Neuron (in vitro differentiated cells): Measurements from ENCODE around the gene ZNF273.

Experiments used
- H2AFZ ChIP-seq: one replicate; pipeline ENCODE4 v1.6.1; 2013; ENCODE audit warnings: low read depth, mild to moderate bottlenecking, inconsistent platforms, low read length, moderate library complexity
- H3K27me3 ChIP-seq: one replicate; pipeline ENCODE4 v1.6.1; 2013; ENCODE audit warnings: low read length; ENCODE audit not compliant: insufficient read depth
- H3K36me3 ChIP-seq: one replicate; pipeline ENCODE4 v1.6.1; 2013; ENCODE audit warnings: low read length; ENCODE audit not compliant: insufficient read depth
- H3K4me1 ChIP-seq: one replicate; pipeline ENCODE4 v1.6.1; 2013; ENCODE audit warnings: low read length; ENCODE audit not compliant: insufficient read depth
- H3K4me3 ChIP-seq: 2 replicates; pipeline ENCODE4 v1.5.1; 2013; ENCODE audit warnings: mild to moderate bottlenecking, low read length, moderate library complexity
- H3K9me3 ChIP-seq: one replicate; pipeline ENCODE4 v1.6.1; 2013; ENCODE audit warnings: low read length

ZNF273 gene

DNA sequence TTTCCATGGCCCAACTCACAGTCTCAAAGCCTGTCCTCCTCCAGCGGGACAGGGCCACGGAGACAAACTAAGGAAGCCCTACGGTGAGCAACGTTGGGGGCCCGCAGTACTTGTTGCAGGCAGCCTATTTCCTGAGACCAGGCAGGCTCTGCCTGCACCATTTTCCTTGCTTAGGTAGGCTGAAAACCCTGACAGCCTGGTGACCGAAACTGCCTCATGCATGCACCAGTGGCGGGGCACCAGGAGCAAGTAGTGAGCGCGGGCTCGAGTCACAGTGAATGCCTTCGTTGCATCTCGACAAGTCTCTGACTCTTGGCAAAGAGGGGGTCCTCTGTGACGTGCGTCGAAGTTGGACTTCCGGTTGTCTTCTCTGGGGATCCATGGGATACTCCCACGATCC, 23.3 kb upstream of the ZNF273 start:
- H3K27me3 ChIP-seq: no peaks in the 10 kb centered on the region
- no peaks in the 10 kb centered on the region for H3K4me1 ChIP-seq
- H2AFZ ChIP-seq: no peak overlapping the region
- peaks cover 34% of the 10 kb centered on the region for H3K9me3 ChIP-seq
- no peak overlapping the region for H3K4me3 ChIP-seq
- no peaks in the 10 kb centered on the region for H3K36me3 ChIP-seq

GRCh38 chr7:64880322-64881297, 22.5 kb upstream of the ZNF273 start:
- H2AFZ ChIP-seq: no peak overlapping the region
- no peaks in the 10 kb centered on the region for H3K27me3 ChIP-seq
- no peak overlapping the region for H3K4me3 ChIP-seq
- H3K9me3 ChIP-seq: peaks cover 32% of the 10 kb centered on the region
- H3K4me1 ChIP-seq: no peaks in the 10 kb centered on the region
- no peaks in the 10 kb centered on the region for H3K36me3 ChIP-seq

DNA sequence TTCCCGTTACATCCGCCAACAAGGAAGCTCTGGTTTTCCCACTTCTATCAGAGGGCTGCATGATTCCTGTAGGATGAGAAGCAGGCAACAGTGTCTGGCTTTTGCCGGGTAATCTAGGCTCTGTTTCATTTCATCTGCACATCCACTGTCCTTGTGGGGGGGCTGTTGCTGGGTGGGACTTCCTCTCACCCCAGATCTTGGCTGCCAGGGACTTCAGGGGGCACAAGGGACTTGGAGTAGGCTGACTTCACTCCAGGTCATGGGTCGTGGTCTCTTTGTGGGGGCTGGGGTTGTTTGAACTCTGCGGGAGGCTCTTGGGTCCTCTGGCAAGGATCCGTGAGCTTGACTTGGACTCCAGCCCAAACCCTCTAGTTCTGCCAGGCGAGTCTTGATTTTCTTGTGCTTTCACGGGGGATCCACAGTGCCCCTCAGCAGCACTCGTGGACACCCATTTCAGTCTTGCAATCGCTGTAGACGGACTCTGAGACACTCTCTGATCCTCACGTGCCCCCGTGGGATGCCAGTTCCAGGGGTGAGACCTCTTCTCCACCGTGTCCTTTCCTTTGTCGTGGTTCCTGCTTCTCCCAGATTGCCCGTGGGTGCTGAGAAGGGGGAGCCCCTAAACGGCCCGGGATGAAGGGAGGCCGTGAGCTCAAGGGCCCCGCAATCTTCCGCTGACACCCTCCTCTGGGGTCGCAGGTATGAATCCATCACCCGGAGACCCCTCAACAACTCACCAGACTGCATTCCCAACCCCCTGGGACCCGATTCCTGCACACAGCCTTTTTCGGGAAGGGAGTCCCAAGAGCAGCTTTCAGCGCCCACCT, 21.4 kb upstream of the ZNF273 start:
- Histone ChIP-seq H3K27me3 (no peaks in the 10 kb centered on the region), H3K9me3 (peaks cover 30% of the 10 kb centered on the region), H3K4me3 (no peak overlapping the region), H3K36me3 (no peaks in the 10 kb centered on the region), H3K4me1 (no peaks in the 10 kb centered on the region), H2AFZ (no peak overlapping the region)

- Histone ChIP-seq H3K4me1 (no peaks in the 10 kb centered on the region), H3K27me3 (no peaks in the 10 kb centered on the region), H3K9me3 (peaks cover 30% of the 10 kb centered on the region), H3K4me3 (no peak overlapping the region), H3K36me3 (no peaks in the 10 kb centered on the region), H2AFZ (no peak overlapping the region)
Measured at GRCh38 chr7:64882341-64883112, 20.5 kb upstream of the ZNF273 start.

- no peak overlapping the region for H2AFZ ChIP-seq
- H3K4me3 ChIP-seq: no peak overlapping the region
- peaks cover 6% of the 10 kb centered on the region for H3K27me3 ChIP-seq
- peaks cover 28% of the 10 kb centered on the region for H3K9me3 ChIP-seq
- no peaks in the 10 kb centered on the region for H3K36me3 ChIP-seq
- H3K4me1 ChIP-seq: peaks cover 3% of the 10 kb centered on the region
Measured at GRCh38 chr7:64883113-64883905, 19.8 kb upstream of the ZNF273 start.

GRCh38 chr7:64884085-64884912, 18.8 kb upstream of the ZNF273 start:
- H3K36me3 ChIP-seq: no peaks in the 10 kb centered on the region
- H3K27me3 ChIP-seq: peaks cover 11% of the 10 kb centered on the region
- peaks cover 13% of the 10 kb centered on the region for H3K4me1 ChIP-seq
- peaks cover 25% of the 10 kb centered on the region for H3K9me3 ChIP-seq
- H3K4me3 ChIP-seq: no peak overlapping the region
- no peak overlapping the region for H2AFZ ChIP-seq

- Histone ChIP-seq H3K36me3 (no peaks in the 10 kb centered on the region), H3K9me3 (peaks cover 21% of the 10 kb centered on the region), H3K4me1 (peaks cover 20% of the 10 kb centered on the region), H3K27me3 (peaks cover 17% of the 10 kb centered on the region), H2AFZ (no peak overlapping the region), H3K4me3 (no peak overlapping the region)
Measured at GRCh38 chr7:64884913-64885370, 18.1 kb upstream of the ZNF273 start.

DNA sequence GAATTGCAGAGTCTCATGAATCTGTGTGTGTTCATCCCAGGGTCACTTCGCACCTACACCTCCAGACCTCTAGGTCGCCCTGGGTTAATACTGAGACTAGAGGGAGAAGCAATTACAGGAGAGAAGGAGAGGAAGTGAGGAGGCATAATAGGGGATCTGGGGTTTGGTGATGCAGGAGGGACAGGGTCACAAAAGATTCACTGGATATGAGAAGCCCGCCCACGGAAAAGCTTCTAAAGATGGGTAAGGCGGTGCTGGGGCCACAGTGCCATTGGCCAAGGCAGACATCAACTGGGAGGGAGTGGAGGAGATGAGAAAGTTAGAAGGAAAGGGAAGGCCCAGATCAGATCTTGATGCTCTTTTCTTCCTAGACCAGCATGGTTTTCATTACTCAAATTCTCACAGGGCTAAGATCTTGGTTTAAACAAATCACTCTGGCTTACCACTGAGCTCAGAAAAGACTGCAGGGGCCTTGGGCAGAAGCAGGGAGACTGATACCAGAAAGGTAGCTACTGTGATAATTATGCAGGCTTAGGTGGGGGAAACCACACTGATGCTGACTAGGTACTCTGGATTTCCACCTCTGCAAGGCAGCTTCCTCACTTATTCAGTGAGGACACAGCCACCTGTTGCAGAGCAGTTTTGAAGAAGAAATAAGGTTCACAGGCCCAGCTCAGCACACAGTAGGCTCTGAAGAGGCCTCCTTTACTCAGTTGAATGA, 17.4 kb upstream of the ZNF273 start:
- Histone ChIP-seq H3K9me3 (peaks cover 16% of the 10 kb centered on the region), H3K36me3 (no peaks in the 10 kb centered on the region), H3K4me1 (peaks cover 20% of the 10 kb centered on the region), H3K4me3 (no peak overlapping the region), H3K27me3 (peaks cover 24% of the 10 kb centered on the region), H2AFZ (no peak overlapping the region)

DNA sequence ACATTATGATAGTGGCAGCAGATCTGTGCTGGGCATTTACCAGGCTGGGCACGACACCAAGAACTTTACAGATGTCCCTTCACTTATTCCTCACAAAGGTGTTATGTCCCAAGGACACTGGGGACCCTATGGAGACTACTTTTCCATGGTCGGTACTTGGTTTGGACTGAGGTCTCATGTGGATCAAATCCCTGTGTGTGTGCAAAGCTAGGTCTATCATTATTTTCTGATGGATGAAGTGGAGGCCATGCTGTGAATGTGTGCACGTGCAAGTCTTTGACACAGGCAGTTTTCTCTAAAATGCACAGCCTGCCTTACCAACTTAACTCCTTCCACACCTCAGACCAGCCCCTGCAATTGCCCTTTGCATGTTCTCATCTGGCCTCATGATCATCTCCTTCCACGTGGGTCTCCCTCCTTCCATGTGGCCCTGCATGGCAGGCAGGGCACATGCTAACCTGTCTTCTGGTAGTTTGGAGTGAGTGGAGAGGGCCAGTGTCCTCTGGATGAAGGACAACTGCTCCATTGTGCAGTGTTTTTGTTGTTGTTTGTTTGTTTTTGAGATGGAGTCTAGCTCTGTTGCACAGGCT, 16.0 kb upstream of the ZNF273 start:
- Histone ChIP-seq H2AFZ (no peak overlapping the region), H3K4me3 (no peak overlapping the region), H3K36me3 (no peaks in the 10 kb centered on the region), H3K4me1 (peaks cover 20% of the 10 kb centered on the region), H3K27me3 (peaks cover 36% of the 10 kb centered on the region), H3K9me3 (peaks cover 13% of the 10 kb centered on the region)

GRCh38 chr7:64887756-64888508, 15.1 kb upstream of the ZNF273 start:
- peaks cover 8% of the 10 kb centered on the region for H3K9me3 ChIP-seq
- H3K4me3 ChIP-seq: peak overlapping the region; percentile 45
- H3K27me3 ChIP-seq: peaks cover 36% of the 10 kb centered on the region
- peaks cover 20% of the 10 kb centered on the region for H3K4me1 ChIP-seq
- H2AFZ ChIP-seq: peak overlapping the region; percentile 88
- H3K36me3 ChIP-seq: no peaks in the 10 kb centered on the region
